Measurements from ENCODE around the gene PSD4.

DNA sequence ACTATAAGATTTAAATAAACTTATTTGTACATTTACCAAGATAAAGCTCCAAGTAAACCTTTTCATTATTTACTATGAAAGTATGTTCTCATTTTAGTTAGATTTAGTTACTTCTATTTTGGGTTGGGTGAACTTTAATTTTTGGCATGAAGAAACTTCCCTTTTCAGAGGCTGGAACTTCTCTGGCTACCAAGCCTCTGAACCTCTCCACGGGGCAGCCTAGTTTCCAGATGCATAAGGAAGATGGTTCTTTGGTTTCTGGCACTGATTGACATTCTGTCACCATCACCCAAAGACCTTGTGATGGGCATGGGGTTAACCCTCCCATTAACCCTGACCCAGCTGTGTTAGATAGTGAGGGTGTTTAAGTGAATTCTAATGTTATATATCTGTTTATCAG is 17.1 kb downstream of the PSD4 start:
- TF ChIP-seq, protein P1, sequence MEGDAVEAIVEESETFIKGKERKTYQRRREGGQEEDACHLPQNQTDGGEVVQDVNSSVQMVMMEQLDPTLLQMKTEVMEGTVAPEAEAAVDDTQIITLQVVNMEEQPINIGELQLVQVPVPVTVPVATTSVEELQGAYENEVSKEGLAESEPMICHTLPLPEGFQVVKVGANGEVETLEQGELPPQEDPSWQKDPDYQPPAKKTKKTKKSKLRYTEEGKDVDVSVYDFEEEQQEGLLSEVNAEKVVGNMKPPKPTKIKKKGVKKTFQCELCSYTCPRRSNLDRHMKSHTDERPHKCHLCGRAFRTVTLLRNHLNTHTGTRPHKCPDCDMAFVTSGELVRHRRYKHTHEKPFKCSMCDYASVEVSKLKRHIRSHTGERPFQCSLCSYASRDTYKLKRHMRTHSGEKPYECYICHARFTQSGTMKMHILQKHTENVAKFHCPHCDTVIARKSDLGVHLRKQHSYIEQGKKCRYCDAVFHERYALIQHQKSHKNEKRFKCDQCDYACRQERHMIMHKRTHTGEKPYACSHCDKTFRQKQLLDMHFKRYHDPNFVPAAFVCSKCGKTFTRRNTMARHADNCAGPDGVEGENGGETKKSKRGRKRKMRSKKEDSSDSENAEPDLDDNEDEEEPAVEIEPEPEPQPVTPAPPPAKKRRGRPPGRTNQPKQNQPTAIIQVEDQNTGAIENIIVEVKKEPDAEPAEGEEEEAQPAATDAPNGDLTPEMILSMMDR (conservative IDR thresholded peaks at IDR 0.05; ENCODE audit: low read depth, low read length): no peak
- no peak for TF ChIP-seq RAD21 (IDR thresholded peaks at IDR 0.05; ENCODE audit: low read length)
- TF ChIP-seq POLR2A (IDR thresholded peaks at IDR 0.05; ENCODE audit: low read depth, low read length): no peak
